ENCODE results near the gene ABCC1.
"Not testable (repeated sequence)": the region's sequence is repeated elsewhere in the genome, so short reads cannot be mapped to it uniquely, and the experiment has no call there.

The ABCC1 gene

GRCh38 chr16:16138034-16138635 is 188.7 kb downstream of the ABCC1 start:
- Mint-ChIP-seq H3K9me3 (no peaks in the 10 kb centered on the region), H3K4me1 (ENCODE audit: low read depth) (no peaks in the 10 kb centered on the region), H3K27ac (no peak overlapping the region), H3K36me3 (ENCODE audit: low read depth) (peaks cover 62% of the 10 kb centered on the region), H3K4me3 (no peak overlapping the region), H3K27me3 (ENCODE audit: low read depth) (no peaks in the 10 kb centered on the region)
- no peak for DNase-seq (ENCODE audit: low spot score)

DNA sequence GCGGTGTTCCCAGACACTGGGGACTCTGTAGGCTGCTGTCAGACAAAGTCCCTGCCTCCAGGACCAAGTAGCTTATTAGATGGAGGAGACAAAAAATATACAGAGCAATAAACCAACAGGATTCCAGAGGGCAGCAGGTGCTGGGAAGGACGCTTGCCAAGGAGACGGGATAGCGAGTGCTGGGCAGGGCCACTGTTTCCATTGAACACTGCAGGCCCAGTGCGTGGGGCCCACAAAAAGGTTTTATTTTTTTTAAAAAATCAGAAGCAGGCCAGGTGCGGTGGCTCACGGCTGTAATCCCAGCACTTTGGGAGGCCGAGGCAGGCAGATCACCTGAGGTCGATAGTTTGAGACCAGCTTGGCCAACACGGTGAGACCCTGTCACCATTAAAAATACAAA is 189.6 kb downstream of the ABCC1 start:
- H3K36me3 Mint-ChIP-seq (ENCODE audit: low read depth), result peaks cover 55% of the 10 kb centered on the region
- H3K27ac Mint-ChIP-seq, result no peak overlapping the region
- H3K4me1 Mint-ChIP-seq (ENCODE audit: low read depth), result no peaks in the 10 kb centered on the region
- no peak for DNase-seq (ENCODE audit: low spot score)
- no peak overlapping the region for H3K4me3 Mint-ChIP-seq
- no peaks in the 10 kb centered on the region for H3K9me3 Mint-ChIP-seq
- no peaks in the 10 kb centered on the region for H3K27me3 Mint-ChIP-seq (ENCODE audit: low read depth)

GRCh38 chr16:16139806-16140205 is 190.4 kb downstream of the ABCC1 start:
- no peaks in the 10 kb centered on the region for H3K9me3 Mint-ChIP-seq
- H3K36me3 Mint-ChIP-seq (ENCODE audit: low read depth), result peaks cover 54% of the 10 kb centered on the region
- no peaks in the 10 kb centered on the region for H3K4me1 Mint-ChIP-seq (ENCODE audit: low read depth)
- no peak for DNase-seq (ENCODE audit: low spot score)
- no peaks in the 10 kb centered on the region for H3K27me3 Mint-ChIP-seq (ENCODE audit: low read depth)
- H3K4me3 Mint-ChIP-seq, result no peak overlapping the region
- H3K27ac Mint-ChIP-seq, result no peak overlapping the region

DNA sequence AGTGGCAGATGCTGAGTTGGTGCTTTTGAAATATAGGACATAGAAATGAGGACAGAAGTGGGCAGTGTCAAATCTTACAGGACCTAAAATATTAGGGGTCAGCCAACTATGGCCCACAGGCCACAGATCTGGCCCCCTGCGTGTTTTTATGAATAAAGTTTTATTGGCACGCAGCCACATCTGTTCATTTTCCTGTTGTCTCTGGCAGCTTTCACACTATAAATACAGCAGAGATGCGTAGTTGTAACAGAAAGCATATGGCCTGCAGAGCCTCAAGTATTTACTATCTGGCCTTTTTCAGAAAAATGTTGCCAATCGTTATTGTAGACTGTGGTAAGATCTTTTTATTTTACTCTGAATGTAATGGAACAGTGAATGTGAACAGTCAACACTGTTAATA is 191.1 kb downstream of the ABCC1 start:
- Mint-ChIP-seq H3K4me3 (no peak overlapping the region), H3K9me3 (no peaks in the 10 kb centered on the region), H3K27ac (no peak overlapping the region), H3K4me1 (ENCODE audit: low read depth) (no peaks in the 10 kb centered on the region), H3K36me3 (ENCODE audit: low read depth) (peaks cover 54% of the 10 kb centered on the region), H3K27me3 (ENCODE audit: low read depth) (no peaks in the 10 kb centered on the region)
- no peak for DNase-seq (ENCODE audit: low spot score)

DNA sequence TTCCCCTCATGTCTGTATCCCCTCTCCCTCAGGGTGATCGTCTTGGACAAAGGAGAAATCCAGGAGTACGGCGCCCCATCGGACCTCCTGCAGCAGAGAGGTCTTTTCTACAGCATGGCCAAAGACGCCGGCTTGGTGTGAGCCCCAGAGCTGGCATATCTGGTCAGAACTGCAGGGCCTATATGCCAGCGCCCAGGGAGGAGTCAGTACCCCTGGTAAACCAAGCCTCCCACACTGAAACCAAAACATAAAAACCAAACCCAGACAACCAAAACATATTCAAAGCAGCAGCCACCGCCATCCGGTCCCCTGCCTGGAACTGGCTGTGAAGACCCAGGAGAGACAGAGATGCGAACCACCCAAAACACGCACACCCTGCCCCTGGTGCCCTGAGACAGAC is 191.7 kb downstream of the ABCC1 start:
- no peaks in the 10 kb centered on the region for H3K9me3 Mint-ChIP-seq
- H3K27ac Mint-ChIP-seq, result no peak overlapping the region
- no peaks in the 10 kb centered on the region for H3K27me3 Mint-ChIP-seq (ENCODE audit: low read depth)
- H3K4me1 Mint-ChIP-seq (ENCODE audit: low read depth), result no peaks in the 10 kb centered on the region
- no peak for DNase-seq (ENCODE audit: low spot score)
- peaks cover 52% of the 10 kb centered on the region for H3K36me3 Mint-ChIP-seq (ENCODE audit: low read depth)
- no peak overlapping the region for H3K4me3 Mint-ChIP-seq

- no peaks in the 10 kb centered on the region for H3K9me3 Mint-ChIP-seq
- no peak overlapping the region for H3K4me3 Mint-ChIP-seq
- H3K36me3 Mint-ChIP-seq (ENCODE audit: low read depth), result peaks cover 44% of the 10 kb centered on the region
- no peak for DNase-seq (ENCODE audit: low spot score)
- no peaks in the 10 kb centered on the region for H3K27me3 Mint-ChIP-seq (ENCODE audit: low read depth)
- no peak overlapping the region for H3K27ac Mint-ChIP-seq
- no peaks in the 10 kb centered on the region for H3K4me1 Mint-ChIP-seq (ENCODE audit: low read depth)
These were observed 192.5 kb downstream of the ABCC1 start for GRCh38 chr16:16141784-16142396.

DNA sequence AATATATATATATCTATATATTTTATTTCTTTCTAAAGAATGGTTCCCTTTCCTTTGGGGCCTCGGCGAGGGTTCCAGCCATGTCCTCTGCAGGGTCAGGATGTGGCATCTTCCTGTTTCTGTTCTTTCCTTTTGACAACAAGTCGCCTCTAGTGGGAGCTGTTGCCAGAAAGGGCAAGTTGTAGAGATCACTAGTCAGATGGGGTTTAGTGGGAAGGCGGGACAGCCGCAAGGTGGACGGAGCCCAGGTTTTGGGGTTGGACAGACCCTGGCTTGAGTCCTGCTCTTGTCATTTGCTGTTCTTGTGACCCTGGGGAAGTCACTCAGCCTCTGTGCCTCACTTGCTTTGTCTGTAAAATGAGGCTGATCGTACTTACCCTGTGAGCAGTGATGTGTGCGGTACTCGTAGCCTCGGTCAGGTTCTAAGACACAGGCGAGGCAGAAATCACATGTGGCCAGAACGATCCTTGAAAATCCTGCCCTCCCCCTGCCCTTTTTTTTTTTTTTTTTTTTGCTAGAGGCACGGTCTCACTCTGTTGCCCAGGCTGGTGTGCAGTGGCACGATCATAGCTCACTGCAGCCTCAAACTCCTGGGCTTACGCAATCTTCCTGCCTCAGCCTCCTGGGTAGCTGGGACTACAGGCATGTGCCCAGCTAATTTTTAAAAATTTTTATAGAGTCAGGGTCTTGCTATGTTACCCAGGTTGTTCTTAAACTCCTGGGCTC is 193.8 kb downstream of the ABCC1 start:
- H3K27ac Mint-ChIP-seq, result peak overlapping the region; percentile 2
- no peaks in the 10 kb centered on the region for H3K27me3 Mint-ChIP-seq (ENCODE audit: low read depth)
- no peaks in the 10 kb centered on the region for H3K4me1 Mint-ChIP-seq (ENCODE audit: low read depth)
- no peaks in the 10 kb centered on the region for H3K9me3 Mint-ChIP-seq
- H3K4me3 Mint-ChIP-seq, result no peak overlapping the region
- no peak for DNase-seq (ENCODE audit: low spot score)
- H3K36me3 Mint-ChIP-seq (ENCODE audit: low read depth), result peaks cover 39% of the 10 kb centered on the region

DNA sequence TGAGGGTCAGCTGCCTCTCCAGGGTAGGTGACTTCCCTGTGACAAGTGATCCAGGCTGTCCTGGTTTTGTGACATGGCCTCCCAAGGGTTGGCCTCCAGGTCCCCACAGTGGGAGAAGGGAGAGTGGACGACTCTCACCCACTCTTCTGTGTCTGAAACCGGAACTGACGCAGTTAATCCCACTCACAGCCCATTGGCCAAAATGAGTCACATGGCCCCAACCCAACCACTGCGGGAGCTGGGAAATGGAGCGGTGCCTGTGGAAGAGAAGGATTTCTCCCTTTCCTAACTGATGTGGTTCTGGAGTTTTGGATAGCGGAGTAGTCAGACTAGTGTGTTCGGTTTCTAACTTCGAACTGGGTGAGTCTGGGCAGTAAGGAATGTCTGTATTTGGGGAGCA is 194.5 kb downstream of the ABCC1 start:
- no peak overlapping the region for H3K27ac Mint-ChIP-seq
- peaks cover 36% of the 10 kb centered on the region for H3K36me3 Mint-ChIP-seq (ENCODE audit: low read depth)
- no peaks in the 10 kb centered on the region for H3K27me3 Mint-ChIP-seq (ENCODE audit: low read depth)
- H3K4me1 Mint-ChIP-seq (ENCODE audit: low read depth), result no peaks in the 10 kb centered on the region
- H3K9me3 Mint-ChIP-seq, result no peaks in the 10 kb centered on the region
- no peak for DNase-seq (ENCODE audit: low spot score)
- no peak overlapping the region for H3K4me3 Mint-ChIP-seq

DNA sequence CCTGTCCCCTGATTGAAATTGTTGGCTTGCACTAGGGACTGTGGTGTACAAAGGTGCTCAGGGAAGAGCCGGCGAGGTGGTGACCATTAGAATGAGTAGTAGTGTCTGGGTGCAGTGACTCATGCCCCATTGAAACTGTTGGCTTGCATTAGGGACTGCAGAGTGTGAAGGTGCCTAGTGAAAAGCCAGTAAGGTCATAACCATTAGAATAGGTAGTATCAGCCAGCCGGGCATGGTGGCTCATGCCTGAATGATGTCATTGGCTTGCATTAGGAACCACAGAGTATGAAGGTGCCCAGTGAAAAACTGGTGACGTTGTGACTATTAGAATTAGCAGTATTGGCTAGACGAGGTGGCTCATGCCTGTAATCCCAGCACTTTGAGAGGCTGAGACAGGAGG is 195.0 kb downstream of the ABCC1 start:
- Mint-ChIP-seq H3K4me1 (ENCODE audit: low read depth) (no peaks in the 10 kb centered on the region), H3K36me3 (ENCODE audit: low read depth) (peaks cover 34% of the 10 kb centered on the region), H3K27me3 (ENCODE audit: low read depth) (no peaks in the 10 kb centered on the region), H3K9me3 (no peaks in the 10 kb centered on the region), H3K27ac (no peak overlapping the region), H3K4me3 (no peak overlapping the region)
- no peak for DNase-seq (ENCODE audit: low spot score)

GRCh38 chr16:16145286-16145685 is 195.9 kb downstream of the ABCC1 start:
- peaks cover 28% of the 10 kb centered on the region for H3K36me3 Mint-ChIP-seq (ENCODE audit: low read depth)
- no peaks in the 10 kb centered on the region for H3K27me3 Mint-ChIP-seq (ENCODE audit: low read depth)
- no peak overlapping the region for H3K4me3 Mint-ChIP-seq
- H3K27ac Mint-ChIP-seq, result no peak overlapping the region
- no peak for DNase-seq (ENCODE audit: low spot score)
- no peaks in the 10 kb centered on the region for H3K4me1 Mint-ChIP-seq (ENCODE audit: low read depth)
- H3K9me3 Mint-ChIP-seq, result no peaks in the 10 kb centered on the region

DNA sequence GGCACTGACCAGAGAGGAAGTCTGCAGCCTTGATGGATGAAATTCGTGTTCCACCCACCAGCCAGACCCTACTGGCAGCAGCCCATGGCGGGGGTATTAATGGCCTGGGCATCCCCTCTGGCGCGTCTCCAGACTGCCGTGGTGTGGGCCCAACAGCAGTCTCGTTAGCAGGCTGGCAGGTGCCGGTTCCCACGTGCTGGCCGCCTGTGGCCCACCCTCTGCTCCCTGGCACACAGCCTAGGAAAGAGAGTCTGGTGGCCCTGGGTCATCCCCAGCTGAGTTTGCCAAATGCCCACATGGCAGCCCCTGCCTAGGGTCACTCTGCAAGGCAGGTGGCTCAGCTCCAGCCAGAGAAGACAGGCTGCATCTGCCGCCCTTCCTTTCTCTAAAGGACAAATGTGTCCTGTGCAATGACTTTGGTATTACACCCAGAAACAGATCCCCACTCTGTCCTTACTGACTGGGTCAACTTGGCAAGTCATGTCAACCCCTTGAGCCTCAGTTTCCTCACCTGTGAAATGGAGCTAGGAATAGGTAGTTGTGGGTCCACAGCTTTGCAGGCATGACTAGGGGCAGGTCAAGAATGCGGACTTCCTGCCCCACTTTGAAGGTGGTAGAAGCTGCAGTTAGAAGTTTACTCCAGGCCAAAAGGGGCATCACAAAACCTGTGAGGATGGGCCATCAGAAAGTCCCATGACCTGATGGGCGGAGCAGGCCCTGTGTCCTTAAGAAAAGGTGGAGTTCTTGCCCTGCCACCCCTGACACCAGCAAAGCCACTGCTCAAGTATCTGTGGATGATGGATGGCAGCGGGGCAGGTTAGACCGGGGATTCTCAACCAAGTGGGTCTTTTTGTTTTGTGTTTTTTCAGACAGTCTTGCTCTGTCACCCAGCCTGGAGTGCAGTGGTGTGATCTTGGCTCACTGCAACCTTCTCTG is 197.2 kb downstream of the ABCC1 start:
- Mint-ChIP-seq H3K4me3 (no peak overlapping the region), H3K36me3 (ENCODE audit: low read depth) (peaks cover 20% of the 10 kb centered on the region), H3K9me3 (no peaks in the 10 kb centered on the region), H3K4me1 (ENCODE audit: low read depth) (no peaks in the 10 kb centered on the region), H3K27me3 (ENCODE audit: low read depth) (no peaks in the 10 kb centered on the region), H3K27ac (no peak overlapping the region)
- DNase-seq (ENCODE audit: low spot score), result no peak

- H3K36me3 Mint-ChIP-seq (ENCODE audit: low read depth), result peaks cover 16% of the 10 kb centered on the region
- H3K4me3 Mint-ChIP-seq, result no peak overlapping the region
- H3K27me3 Mint-ChIP-seq (ENCODE audit: low read depth), result no peaks in the 10 kb centered on the region
- no peak for DNase-seq (ENCODE audit: low spot score)
- no peaks in the 10 kb centered on the region for H3K4me1 Mint-ChIP-seq (ENCODE audit: low read depth)
- no peaks in the 10 kb centered on the region for H3K9me3 Mint-ChIP-seq
- H3K27ac Mint-ChIP-seq, result no peak overlapping the region
These were observed 198.0 kb downstream of the ABCC1 start for GRCh38 chr16:16147316-16147999.

DNA sequence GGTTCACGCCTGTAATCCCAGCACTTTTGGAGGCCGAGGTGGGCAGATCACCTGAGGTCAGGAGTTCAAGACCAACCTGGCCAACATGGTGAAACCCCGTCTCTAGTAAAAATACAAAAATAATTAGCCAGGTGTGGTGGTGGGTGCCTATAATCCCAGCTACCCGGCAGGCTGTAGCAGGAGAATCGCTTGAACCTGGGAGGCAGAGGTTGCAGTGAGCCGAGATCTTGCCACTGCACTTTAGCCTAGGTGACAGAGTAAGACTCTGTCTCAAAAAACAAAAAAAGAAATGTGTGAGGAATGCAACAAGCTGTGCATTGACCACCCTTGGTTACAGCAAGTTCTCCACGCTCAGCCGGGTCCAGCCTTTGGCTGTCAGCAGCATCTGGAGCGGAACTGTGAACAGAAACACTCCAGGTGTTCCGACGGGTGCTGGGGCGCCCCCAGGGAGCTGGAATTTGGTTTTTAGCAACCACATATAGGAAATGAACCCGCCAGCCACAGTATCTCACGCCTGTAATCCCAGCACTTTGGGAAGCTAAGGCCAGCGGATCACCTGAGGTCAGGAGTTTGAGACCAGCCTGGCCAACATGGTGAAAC is 198.7 kb downstream of the ABCC1 start:
- not testable (repeated sequence) for H3K4me3 Mint-ChIP-seq; H3K27me3 Mint-ChIP-seq (ENCODE audit: low read depth); H3K27ac Mint-ChIP-seq; H3K4me1 Mint-ChIP-seq (ENCODE audit: low read depth); DNase-seq (ENCODE audit: low spot score); H3K9me3 Mint-ChIP-seq
- peaks cover 12% of the 10 kb centered on the region for H3K36me3 Mint-ChIP-seq (ENCODE audit: low read depth)

Data from T-helper 2 cell treated with Interferon-gamma antibody and Interleukin-4, amounts not matched to agents 5 μg/mL and 100 μg/mL, for 36 hours (primary cell).